ENCODE measurements around the gene SLC6A8. TPM values are rescaled to one million over a fixed set of nuclear protein-coding genes. Genes with fewer than 3 reads are reported as not detected.

The SLC6A8 gene
- total RNA-seq, 1 donor from 2014 or later = 94.1 TPM

DNA sequence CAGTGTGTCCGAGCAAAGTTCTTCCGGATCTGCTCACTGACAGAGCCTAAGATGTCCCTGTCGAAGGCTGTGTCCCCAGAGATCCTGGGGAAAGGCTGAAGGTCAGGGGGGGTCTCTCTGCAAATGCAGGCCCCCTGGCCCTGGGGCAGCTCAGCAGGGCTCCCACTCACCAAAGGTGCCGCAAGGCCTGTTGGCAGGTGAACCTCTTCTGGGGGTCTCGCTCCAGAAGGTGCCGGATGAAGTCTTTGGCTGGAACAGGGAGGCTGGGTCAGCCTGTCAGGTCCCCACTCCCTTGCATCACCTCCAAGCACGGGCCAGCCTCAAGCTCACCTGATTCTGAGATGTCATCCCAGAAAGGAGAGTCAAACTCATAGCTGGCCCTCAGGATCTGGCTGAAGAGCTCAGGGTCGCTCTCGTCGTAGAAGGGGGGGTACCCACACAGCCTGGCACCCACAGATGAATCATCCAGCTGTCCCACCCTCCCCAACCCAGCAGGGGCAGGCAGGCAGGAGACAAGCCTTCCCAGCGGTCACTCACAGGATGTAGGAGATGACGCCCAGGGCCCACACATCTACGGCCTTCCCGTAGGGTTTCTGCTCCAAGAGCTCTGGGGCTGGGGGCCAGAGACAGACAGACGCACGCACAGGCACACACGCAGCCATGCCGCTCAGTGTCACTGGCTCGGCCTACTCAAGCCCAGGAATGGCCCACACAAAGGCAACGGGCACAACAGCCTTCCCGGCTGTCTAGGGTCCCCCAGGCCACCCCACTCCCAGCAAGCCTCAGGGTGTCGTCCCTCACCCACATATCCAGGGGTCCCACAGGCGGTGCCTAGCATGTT lies 16.8 kb upstream of the SLC6A8 start:
- Histone ChIP-seq H3K4me1 (peaks cover 5% of the 10 kb centered on the region), H3K4me3 (no peak overlapping the region), H4K20me1 (ENCODE audit: low read depth) (no peaks in the 10 kb centered on the region), H3K4me2 (no peak overlapping the region), H3K27me3 (no peaks in the 10 kb centered on the region), H2AFZ (replicated peaks) (no peak overlapping the region), H3K27ac (no peak overlapping the region), H3K9ac (no peak overlapping the region), H3K9me3 (ENCODE audit: low read depth) (no peaks in the 10 kb centered on the region), H3K79me2 (ENCODE audit: low read depth) (no peaks in the 10 kb centered on the region), H3K36me3 (no peaks in the 10 kb centered on the region), H3F3A (ENCODE audit: low read depth) (no peaks in the 10 kb centered on the region)
- no peak overlapping the region for H3K4me3 Mint-ChIP-seq
- peaks cover 45% of the 10 kb centered on the region for H3K9me3 Mint-ChIP-seq
- H3K27ac Mint-ChIP-seq = no peak overlapping the region
- peaks cover 23% of the 10 kb centered on the region for H3K4me1 Mint-ChIP-seq
- H3K36me3 Mint-ChIP-seq = peaks cover 2% of the 10 kb centered on the region
- peaks cover 19% of the 10 kb centered on the region for H3K27me3 Mint-ChIP-seq (ENCODE audit: insufficient read depth, low read depth)
- DNase-seq (ENCODE audit: low spot score) = no peak
- TF ChIP-seq EZH2 (IDR thresholded peaks at IDR 0.05) = no peak
- no peak for TF ChIP-seq CTCF (IDR thresholded peaks at IDR 0.05)
- TF ChIP-seq EZH2phosphoT487 (IDR thresholded peaks at IDR 0.05) = no peak

DNA sequence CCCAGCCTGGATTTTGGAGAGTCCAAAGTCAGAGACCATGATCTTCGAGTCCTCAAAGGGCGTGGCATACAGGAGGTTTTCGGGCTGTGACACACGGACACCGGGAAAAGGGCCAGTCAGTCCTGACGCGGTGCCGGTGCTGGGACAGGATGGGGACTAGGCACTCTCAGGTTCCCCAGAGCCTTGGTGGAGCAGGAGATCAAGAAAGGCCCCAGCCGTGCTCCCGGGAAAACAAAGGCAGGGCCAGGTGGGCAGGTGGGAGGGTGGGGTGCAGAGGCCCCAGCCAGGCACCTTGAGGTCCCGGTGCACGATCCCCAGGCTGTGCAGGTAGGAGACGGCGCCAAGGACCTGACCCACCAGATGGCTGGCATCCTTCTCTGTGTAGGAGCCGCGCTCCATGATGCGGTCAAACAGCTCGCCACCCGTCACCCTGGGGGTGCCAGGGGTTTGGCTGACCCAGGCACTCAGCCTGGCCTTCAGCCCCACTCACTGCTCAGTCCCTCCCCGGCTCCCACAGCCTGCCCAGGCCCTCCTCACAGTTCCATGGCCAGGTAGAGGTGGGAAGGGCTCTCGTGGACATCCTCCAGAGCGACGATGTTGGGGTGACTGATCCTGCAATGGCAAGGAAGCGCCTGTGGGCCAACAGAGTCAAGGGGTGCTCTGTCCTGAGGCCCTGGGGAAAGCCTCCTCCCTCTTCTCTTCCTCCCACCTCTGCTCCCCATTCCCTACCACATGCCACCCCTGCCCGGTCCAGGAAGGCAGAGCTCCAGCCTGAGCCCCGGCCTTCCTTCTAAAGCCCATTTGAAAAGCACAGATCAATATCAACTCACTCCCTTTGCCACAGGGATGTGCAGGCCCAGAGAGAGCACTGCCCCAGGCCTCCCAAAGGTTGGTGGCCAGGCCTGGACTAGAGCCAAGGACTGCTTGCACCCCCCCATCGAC lies 15.9 kb upstream of the SLC6A8 start:
- Histone ChIP-seq H4K20me1 (ENCODE audit: low read depth) (no peaks in the 10 kb centered on the region), H3K27me3 (no peaks in the 10 kb centered on the region), H3K9me3 (ENCODE audit: low read depth) (no peaks in the 10 kb centered on the region), H3K27ac (no peak overlapping the region), H3K79me2 (ENCODE audit: low read depth) (no peaks in the 10 kb centered on the region), H3K36me3 (no peaks in the 10 kb centered on the region), H2AFZ (replicated peaks) (no peak overlapping the region), H3K4me3 (no peak overlapping the region), H3K4me1 (peaks cover 5% of the 10 kb centered on the region), H3K4me2 (no peak overlapping the region), H3K9ac (no peak overlapping the region), H3F3A (ENCODE audit: low read depth) (no peaks in the 10 kb centered on the region)
- H3K27ac Mint-ChIP-seq = no peak overlapping the region
- no peak for TF ChIP-seq CTCF (IDR thresholded peaks at IDR 0.05)
- DNase-seq (ENCODE audit: low spot score) = no peak
- H3K36me3 Mint-ChIP-seq = no peaks in the 10 kb centered on the region
- H3K4me3 Mint-ChIP-seq = peak overlapping the region; percentile 64
- H3K9me3 Mint-ChIP-seq = peaks cover 37% of the 10 kb centered on the region
- H3K4me1 Mint-ChIP-seq = peaks cover 23% of the 10 kb centered on the region
- H3K27me3 Mint-ChIP-seq (ENCODE audit: insufficient read depth, low read depth) = peaks cover 19% of the 10 kb centered on the region

- Mint-ChIP-seq H3K27ac (no peak overlapping the region), H3K9me3 (peaks cover 28% of the 10 kb centered on the region)
Observed at GRCh38 chrX:153672531-153673427, 14.9 kb upstream of the SLC6A8 start.

More at GRCh38 chrX:153672531-153673427, 14.9 kb upstream of the SLC6A8 start:
- Histone ChIP-seq H2AFZ (replicated peaks) (no peak overlapping the region), H3K27ac (no peak overlapping the region), H3K9ac (no peak overlapping the region), H3K4me2 (peak overlapping the region; percentile 63), H4K20me1 (ENCODE audit: low read depth) (no peaks in the 10 kb centered on the region), H3K36me3 (no peaks in the 10 kb centered on the region), H3K79me2 (ENCODE audit: low read depth) (no peaks in the 10 kb centered on the region), H3K4me1 (peaks cover 5% of the 10 kb centered on the region), H3K9me3 (ENCODE audit: low read depth) (no peaks in the 10 kb centered on the region), H3K27me3 (no peaks in the 10 kb centered on the region), H3F3A (ENCODE audit: low read depth) (no peaks in the 10 kb centered on the region), H3K4me3 (peak overlapping the region; percentile 33)
- TF ChIP-seq EZH2phosphoT487 (IDR thresholded peaks at IDR 0.05) (no peak), CTCF (IDR thresholded peaks at IDR 0.05) (no peak), EZH2 (IDR thresholded peaks at IDR 0.05) (no peak)
- Mint-ChIP-seq H3K4me1 (peaks cover 20% of the 10 kb centered on the region), H3K4me3 (peak overlapping the region; percentile 68), H3K27me3 (ENCODE audit: insufficient read depth, low read depth) (peaks cover 12% of the 10 kb centered on the region), H3K36me3 (no peaks in the 10 kb centered on the region)
- no peak for DNase-seq (ENCODE audit: low spot score)

All from neural progenitor cell (in vitro differentiated cells).